Stimulated activated CD8-positive, alpha-beta memory T cell treated with anti-CD3 and anti-CD28 coated beads, Interleukin-2, amount 100 ng/mL, for 1 hour (primary cell): ENCODE measurements around the gene CLCN2.

Source experiments
- DNase-seq, 2 donors: peaks; one replicate each; pipeline ENCODE4 v3.0.0-alpha.2; 2020; ENCODE audit warnings: low read depth in 2 of 2

The CLCN2 gene

DNA sequence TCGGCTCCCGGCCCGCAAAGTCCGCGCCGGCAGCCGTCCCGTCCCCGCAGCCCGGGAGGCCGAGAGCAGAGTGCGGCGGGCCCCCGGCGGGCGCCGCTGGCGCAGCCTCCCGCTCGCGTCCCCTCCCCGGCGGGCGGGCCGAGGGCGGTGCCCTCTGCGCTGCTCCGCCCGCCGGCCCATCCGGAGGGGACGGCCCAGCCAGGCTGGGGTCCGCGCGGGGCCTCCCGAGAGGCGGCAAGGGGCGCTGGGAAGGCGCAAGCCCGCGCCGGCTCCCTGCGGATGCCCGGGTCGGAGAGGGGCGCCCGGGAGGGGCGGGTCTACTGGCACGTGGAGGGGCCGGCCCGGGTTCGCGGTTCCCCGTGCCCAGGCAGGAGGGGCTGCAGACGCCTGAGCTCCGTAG is at the start of gene CLCN2, which contains the start of gene POLR2H:
Gene CLCN2 (minus strand): TSS at position 74 of the 400 bp plus-strand sequence. CDS start 126 bp downstream, outside the sequence.
Gene POLR2H (plus strand): TSS at position 179 of the 400 bp plus-strand sequence. CDS start 1,783 bp downstream, outside the sequence.
- DNase-seq = no peak

- no peak for DNase-seq
Measured at GRCh38 chr3:184409946-184410500, 48.6 kb upstream of the CLCN2 start.

DNA sequence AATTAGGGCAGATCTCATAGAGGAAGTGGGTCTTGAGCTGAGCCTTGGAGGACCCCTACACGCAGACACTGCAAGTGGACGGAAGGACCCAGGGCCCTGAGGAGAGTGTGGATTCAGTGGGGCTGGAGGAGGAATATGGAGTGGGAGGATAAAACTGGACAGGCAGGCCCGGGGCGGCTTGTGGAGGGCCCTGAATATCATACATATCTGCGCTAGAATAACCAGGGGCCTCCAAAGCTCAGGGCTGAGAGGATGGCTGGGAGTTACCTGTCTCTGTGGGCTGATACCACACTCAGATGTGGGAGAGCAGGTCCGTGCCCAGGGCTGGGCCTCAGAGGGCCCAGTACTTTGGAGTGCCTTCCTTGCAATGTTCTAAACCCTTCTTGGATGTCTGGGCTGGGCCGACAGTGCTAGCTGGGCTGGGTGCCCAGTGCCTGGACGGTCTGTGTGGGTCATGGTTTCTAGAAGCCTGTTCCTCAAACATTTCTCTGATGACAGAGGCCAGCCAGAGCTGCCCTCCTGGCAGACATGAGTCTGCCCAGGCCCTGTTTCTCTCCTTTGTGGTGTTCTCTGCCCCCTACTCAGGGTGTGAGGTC is 48.0 kb upstream of the CLCN2 start:
- no peak for DNase-seq

GRCh38 chr3:184405075-184406030 is 43.9 kb upstream of the CLCN2 start:
- no peak for DNase-seq

- DNase-seq = no peak
Measured at GRCh38 chr3:184399410-184399809, 38.0 kb upstream of the CLCN2 start.

DNA sequence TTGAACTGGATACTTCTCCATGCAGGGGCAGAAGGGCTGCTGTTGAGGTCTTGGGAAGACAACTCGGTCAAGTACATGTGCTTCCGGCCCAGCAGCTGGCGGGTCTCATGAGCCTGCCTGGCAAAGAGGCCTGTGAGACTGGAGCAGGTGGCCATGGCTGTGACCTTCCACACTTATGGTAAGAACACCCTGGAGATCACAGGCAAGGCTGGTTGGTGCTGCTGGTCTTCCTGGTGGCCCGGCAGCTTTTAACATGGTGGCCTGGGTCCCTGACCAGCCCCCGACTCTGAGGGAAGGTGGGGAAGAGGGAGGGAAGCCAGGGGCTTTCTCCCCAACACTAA is 33.9 kb upstream of the CLCN2 start:
- DNase-seq = no peak

GRCh38 chr3:184391266-184391665 is 29.9 kb upstream of the CLCN2 start:
- no peak for DNase-seq

DNA sequence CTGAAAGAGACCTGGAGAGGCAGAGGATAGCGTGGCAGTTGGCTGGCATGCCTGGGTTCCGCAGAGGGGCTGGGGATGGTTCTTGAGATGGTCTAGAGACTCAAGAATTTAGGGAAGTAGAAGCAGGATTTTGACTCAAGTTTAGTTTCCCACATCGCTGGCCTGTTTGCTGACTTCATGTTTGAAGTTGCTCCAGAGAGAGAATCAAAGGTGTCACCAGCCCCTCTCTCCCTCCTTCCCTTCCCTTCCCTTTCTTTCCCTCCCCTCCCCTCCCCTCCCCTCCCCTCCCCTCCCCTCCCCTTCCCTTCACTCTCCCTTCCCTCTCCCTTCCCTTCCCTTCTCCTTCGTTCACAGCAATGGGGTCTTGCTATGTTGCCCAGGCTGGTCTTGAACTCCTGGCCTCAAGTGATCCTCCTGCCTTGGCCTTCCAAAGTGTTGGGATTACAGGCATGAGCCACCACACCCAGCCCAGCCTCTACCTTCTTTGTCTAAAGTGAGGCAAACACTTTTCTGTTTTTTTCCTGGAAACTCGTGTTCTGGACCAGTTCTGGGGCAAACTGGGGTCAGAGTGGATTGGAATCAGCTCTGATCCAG is 28.6 kb upstream of the CLCN2 start:
- DNase-seq = no peak

- DNase-seq = no peak
Measured at GRCh38 chr3:184389384-184389783, 28.0 kb upstream of the CLCN2 start.

- DNase-seq = no peak
Measured at GRCh38 chr3:184388936-184389230, 27.5 kb upstream of the CLCN2 start.

- DNase-seq = no peak
Measured at GRCh38 chr3:184388164-184388935, 26.9 kb upstream of the CLCN2 start.

GRCh38 chr3:184387174-184387714 is 25.8 kb upstream of the CLCN2 start:
- no peak for DNase-seq

DNA sequence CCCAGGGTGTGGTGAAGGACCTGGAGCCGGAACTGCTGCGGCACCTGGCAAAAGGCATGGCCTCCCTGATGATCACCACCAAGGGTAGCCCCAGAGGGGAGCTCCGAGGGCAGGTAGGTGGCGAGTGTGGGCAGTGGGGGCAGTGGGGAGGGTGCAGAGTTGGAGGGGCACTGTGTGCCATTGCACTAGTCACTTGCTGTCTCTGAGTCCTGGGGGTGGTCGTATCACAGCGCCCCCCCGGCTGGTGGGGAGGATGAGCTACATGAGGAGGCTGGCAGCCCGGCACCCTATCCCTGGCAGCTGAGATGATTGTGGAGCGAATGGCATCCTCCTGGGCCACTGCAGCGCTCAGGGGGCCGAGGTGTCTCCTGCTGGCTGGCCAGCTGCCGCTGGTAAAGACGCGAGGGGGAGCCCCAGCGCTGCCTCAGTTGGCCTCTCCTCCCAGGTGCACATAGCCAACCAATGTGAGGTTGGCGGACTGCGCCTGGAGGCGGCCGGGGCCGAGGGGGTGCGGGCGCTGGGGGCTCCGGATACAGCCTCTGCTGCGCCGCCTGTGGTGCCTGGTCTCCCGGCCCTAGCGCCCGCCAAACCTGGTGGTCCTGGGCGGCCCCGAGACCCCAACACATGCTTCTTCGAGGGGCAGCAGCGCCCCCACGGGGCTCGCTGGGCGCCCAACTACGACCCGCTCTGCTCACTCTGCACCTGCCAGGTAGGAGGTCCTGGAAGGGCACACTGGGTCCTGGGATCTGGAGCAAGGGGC is 24.8 kb upstream of the CLCN2 start:
- no peak for DNase-seq

GRCh38 chr3:184384856-184385422 is 23.5 kb upstream of the CLCN2 start:
- DNase-seq = no peak

DNA sequence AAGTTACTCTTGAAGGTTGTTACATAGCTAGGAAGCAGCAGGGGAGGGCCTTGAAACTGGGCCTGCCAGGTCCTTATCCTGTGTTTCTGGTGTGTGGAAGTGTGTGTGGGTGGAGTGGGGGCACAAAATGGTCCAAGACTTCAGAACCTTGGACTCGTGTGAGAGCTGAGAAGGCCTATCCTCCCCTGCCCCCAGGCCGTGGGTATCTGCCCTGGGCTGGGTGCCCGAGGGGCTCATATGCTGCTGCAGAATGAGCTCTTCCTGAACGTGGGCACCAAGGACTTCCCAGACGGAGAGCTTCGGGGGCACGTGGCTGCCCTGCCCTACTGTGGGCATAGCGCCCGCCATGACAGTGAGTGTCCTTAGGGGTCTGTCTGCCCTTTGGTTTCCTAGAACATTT is 22.9 kb upstream of the CLCN2 start:
- no peak for DNase-seq

GRCh38 chr3:184383033-184383740 is 21.8 kb upstream of the CLCN2 start:
- no peak for DNase-seq

DNA sequence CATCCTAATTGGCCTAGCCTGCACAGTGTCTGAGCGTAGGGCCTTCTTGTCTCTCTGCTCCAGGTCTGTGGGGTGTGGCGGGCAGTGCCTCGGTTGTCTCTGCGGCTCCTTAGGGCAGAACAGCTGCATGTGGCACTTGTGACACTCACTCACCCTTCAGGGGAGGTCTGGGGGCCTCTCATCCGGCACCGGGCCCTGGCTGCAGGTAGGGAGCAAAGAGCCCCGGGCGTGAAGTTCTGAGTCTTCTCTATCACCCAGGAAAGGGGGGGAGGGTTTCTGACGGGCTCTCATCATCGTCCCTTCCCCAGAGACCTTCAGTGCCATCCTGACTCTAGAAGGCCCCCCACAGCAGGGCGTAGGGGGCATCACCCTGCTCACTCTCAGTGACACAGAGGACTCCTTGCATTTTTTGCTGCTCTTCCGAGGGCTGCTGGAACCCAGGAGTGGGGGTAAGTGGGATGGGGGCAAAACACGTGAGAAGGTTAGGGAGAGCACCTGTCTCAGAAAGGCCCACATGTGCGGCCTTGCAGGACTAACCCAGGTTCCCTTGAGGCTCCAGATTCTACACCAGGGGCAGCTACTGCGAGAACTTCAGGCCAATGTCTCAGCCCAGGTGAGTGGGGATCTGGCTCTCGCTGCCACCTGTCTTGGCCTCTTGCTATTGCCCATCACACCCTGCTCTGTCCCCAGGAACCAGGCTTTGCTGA is 21.1 kb upstream of the CLCN2 start:
- DNase-seq = no peak

GRCh38 chr3:184381261-184382224 is 20.1 kb upstream of the CLCN2 start:
- DNase-seq = no peak
